Astrocyte of the cerebellum (primary cell): Measurements from ENCODE around the gene CRTC3.
A peak's percentile ranks its signal among the peaks of the same experiment; 100 is the strongest.
"Not testable (repeated sequence)": the region's sequence is repeated elsewhere in the genome, so short reads cannot be mapped to it uniquely, and the experiment has no call there.

ENCODE experiments used
- DNase-seq: peaks from one replicate; pipeline ENCODE4 v3.0.0-alpha.2; 2011; ENCODE audit warnings: low read depth
- H3K4me3 ChIP-seq: 2 replicates; pipeline ENCODE4 v1.5.1; 2011; ENCODE audit warnings: mild to moderate bottlenecking, low read depth, low read length, moderate library complexity
- CTCF ChIP-seq: IDR thresholded peaks from 2 replicates; pipeline ENCODE4 v1.5.1; 2012; ENCODE audit warnings: low read length, low read depth, moderate library complexity, mild to moderate bottlenecking; ENCODE audit errors: missing control alignments
- in situ Hi-C: cut with HindIII; loops from 2 replicates; pipeline ENCODE4 v1.10.0; 2017; ENCODE audit warnings: low sequenced_read_pairs

The CRTC3 gene

GRCh38 chr15:90664650-90665287 lies 135.0 kb downstream of the CRTC3 start:
- in situ Hi-C loops = loop anchor here (5.0 kb wide), 1 partner anchor 52 kb away; no protein-coding TSS in a partner anchor
- no peak for TF ChIP-seq CTCF
- H3K4me3 ChIP-seq = peak overlapping the region; percentile 57
- no peak for DNase-seq

DNA sequence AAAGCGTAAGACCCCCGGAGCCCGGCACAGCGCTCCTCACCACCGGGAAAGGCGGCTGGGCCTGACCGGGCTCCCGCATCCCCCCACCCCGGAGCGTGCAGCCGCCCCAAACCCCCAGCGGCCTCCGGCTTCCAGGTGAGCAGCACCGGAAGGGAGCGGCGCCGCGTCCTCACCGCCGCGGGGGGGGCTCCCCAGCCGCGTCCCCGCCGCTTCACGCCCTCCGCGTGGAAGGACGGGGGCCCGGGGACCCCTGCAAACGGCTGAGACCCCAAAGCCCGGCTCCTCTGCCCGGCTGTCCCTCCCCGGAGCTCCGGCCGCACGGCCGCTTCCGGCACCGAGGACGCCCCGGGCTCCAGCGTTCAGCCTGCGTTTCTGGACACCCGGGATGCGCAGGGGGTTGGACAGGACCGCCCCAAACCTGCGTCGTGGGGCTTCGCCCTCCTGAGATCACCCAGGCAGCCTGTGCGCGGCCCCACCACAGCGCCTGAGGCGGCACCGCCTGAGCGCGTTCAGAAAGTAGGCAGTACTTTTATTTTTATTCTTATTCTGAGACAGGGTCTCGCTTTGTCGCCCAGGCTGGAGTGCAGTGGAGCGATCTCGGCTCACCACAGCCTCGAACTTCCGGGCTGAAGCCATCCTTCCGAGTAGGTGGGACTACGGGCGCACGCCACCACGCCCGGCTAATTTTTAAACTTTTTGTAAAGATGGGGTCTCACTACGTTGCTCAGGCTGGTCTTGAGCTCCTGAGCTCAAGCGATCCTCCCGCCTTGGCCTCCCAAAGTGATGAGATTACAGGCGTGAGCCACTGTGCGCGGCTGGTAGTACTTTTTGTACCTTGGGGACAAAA lies 135.8 kb downstream of the CRTC3 start:
- TF ChIP-seq CTCF = no peak
- in situ Hi-C loops = no loop called here
- peak overlapping the region; percentile 57 for H3K4me3 ChIP-seq
- no peak for DNase-seq

DNA sequence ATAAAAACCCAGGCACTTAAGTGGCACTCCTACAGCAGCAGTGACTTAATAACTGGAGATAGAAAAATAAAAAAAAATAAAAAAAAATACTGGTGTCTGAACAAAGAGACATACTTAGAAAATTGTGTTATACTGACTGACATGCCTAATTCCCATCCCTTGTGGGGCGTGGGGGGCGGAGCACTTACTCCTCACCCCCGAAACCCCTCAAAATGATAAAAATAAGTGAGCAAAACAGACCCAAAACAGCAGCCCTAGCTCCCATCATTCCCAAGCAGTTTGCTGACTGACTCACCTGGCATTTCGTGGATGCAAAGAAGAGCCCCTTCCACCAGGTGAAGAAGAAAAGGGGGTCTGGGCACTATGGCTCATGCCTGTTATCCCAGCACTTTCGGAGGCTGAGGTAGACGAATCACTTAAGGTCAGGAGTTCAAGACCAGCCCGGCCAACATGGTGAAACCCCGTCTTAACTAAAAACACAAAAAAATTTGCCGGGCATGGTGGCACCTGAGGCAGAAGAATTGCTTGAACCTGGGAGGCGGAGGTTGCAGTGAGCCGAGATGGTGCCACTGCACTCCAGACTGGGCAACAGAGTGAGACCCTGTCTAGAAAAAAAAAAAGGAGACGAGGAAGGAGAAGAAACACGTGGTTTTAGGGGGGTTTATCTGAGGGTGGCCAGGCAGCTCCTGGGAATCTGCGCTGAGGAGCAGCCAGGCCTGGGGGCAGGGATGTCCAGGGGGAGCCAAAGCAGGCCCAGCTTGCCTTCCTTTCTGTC lies 136.6 kb downstream of the CRTC3 start:
- in situ Hi-C loops = no loop called here
- DNase-seq = no peak
- no peak for TF ChIP-seq CTCF
- H3K4me3 ChIP-seq = peak overlapping the region; percentile 57

DNA sequence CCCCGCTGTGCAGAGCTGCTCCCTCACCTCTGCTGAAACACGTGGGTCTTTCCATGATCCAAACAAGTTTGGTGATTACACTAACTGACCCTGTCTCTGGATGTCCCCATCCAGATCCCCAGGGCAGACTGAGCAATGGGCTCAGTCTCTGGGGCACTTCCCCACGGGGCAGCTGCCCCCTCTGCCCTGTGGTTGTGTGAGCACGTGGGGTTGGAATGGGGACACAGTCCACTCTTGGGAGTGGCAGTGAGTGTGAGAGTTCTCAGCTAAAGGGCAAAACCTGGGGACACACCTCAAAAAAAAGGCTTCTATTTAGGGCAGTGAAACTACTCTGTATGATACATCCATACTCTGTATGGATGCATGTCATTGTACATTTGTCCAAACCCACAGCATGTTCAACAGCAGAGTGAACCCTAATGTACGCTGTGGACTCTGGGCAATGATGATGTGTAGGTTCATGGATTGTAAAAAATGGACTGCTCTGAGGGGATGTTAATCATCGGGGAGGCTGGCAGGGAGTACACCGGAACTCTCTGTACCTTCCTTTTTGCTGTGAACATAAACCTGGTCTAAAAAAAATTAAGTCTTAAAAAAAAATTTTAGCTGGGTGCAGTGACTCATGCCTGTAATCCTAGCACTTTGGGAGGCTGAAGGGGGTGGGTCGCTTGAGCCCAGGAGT lies 137.5 kb downstream of the CRTC3 start:
- DNase-seq = no peak
- in situ Hi-C loops = no loop called here
- H3K4me3 ChIP-seq = no peak overlapping the region
- TF ChIP-seq CTCF = no peak

DNA sequence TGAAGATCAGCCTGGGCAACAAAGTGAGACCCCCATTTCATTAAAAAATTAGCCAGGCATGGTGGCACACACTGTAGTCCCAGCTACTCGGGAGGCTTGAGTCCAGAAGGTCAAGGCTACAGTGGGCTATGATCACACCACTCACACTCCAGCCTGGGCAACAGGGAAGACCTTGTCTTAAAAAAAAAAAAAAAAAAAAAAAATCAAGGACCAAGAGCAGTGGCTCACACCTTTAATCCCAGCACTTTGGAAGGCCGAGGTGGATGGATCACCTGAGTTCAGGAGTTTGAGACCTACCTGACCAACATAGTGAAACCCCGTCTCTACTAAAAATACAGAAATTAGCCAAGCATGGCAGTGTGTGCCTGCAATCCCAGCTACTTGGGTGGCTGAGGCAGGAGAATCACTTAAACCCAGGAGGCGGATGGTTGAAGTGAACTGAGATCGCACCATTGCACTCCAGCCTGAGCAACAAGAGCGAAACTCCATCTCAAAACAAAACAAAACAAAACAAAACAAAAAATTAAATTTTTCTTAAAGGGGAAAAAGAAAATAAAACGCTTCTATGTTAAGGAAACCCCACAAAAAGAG lies 138.1 kb downstream of the CRTC3 start:
- in situ Hi-C loops, DNase-seq, H3K4me3 ChIP-seq: not testable (repeated sequence)

- in situ Hi-C loops, DNase-seq: not testable (repeated sequence)
These were observed 140.9 kb downstream of the CRTC3 start for GRCh38 chr15:90670631-90671030.

GRCh38 chr15:90671216-90671615 lies 141.5 kb downstream of the CRTC3 start:
- no peak for DNase-seq
- H3K4me3 ChIP-seq = no peak overlapping the region
- TF ChIP-seq CTCF = no peak
- in situ Hi-C loops = no loop called here

More at GRCh38 chr15:90670631-90671030, 140.9 kb downstream of the CRTC3 start:
- not testable (repeated sequence) for H3K4me3 ChIP-seq

GRCh38 chr15:90673357-90673756 lies 143.6 kb downstream of the CRTC3 start:
- DNase-seq, H3K4me3 ChIP-seq, in situ Hi-C loops: not testable (repeated sequence)
